NCI-H82 treated with DMSO at 0.1 percent for 48 hours (cell line): ENCODE results near the gene LPAR2.
"Not testable (repeated sequence)": the region's sequence is repeated elsewhere in the genome, so short reads cannot be mapped to it uniquely, and the experiment has no call there.

Experiments used
- DNase-seq: peaks from one replicate; lab custom pipeline; 2025; ENCODE audit not compliant: unreplicated experiment; lab: John Stamatoyannopoulos, UW

The LPAR2 gene

DNA sequence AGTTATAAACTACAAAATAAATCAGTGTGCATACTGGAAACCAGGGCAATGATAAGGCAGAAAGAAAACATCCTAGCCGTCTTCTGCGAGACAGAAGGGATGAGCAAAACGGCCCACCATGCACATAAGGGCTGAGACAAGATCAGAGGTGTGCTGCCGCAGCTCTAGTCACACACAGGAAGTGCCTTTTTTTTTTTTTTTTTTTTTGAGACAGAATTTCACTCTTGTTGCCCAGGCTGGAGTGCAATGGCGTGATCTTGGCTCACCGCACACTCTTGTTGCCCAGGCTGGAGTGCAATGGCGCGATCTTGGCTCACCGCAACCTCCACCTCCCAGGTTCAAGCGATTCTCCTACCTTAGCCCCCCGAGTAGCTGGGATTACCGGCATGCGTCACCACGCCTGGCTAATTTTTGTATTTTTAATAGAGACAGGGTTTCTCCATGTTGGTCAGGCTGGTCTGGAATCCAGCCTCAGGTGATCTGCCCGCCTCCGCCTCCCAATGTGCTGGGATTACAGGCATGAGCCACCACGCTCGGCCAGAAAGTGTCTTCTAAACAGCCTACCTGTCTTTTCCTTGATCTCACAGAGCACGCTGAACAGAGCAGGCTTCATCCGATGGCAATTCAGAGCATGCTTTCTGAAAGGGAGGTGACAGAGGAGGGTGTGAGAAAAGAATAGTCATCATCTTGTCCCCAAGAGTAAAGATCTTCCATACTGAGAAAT is 29.1 kb downstream of the LPAR2 start:
- DNase-seq: not testable (repeated sequence)

DNA sequence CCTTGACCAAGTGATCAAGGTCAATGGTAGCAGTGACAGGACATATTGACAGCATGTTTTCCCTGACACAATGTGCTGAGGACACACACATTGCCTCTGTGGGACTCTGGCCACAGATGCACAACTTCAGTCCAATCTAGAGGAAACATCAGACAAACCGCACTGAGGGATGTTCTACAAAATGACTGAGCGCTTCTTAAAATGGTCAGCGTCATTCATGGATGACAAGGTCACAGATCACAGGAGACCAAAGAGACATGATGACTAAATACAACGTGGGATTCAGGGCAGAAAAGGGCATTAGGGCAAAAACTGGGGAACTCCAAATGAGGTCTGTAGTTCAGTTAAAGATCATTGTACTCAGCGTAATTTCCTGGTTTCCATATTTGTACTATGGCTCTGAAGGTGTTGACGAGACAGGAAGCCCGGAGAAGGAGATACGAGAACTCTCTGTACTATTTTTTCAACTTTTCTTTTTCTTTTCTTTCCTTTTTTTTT is 30.2 kb downstream of the LPAR2 start:
- DNase-seq: no peak

DNA sequence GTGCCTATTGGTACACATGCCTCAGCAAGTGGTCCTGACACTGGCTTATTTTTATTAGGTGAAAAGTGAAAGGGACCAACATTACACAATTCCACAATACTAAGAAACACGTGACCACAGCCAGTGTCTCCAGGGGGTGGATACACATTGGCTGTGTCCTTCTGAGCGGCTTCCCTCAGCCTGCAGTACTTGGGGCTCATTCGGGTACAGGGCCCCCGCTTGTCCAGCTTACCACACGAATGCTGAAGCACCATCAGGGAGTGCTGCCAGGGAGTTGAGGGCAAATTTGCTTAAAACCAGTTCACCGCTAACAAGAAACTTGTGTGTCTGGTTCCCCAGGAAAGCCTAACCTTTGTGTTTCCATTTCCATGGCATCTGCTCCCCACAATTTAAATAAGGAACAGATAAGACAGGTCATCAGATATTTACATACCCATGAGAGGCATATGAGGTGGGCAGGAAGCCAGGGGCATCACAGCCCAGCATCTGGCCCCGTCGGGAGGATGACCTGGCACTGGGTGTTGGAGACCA is 32.8 kb downstream of the LPAR2 start:
- DNase-seq: no peak

DNA sequence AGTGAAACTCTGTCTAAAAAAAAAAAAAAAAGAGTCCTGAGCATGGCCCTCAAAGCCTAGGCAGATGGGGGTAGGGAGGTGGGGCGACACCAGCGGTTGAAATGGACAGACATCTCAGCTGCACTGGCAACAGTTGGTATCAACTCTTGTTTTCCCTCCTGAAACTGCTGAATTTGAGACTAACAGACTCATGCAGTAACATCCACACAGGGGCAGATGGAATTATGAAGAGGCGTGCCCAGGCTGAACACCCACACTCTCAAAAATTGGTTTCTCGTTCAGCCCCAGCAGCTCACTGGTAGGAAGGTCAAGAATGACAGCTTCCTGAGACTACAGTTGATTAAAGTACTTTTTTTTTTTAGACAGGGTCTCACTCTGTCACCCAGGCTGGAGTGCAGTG is 33.6 kb downstream of the LPAR2 start:
- no peak for DNase-seq

DNA sequence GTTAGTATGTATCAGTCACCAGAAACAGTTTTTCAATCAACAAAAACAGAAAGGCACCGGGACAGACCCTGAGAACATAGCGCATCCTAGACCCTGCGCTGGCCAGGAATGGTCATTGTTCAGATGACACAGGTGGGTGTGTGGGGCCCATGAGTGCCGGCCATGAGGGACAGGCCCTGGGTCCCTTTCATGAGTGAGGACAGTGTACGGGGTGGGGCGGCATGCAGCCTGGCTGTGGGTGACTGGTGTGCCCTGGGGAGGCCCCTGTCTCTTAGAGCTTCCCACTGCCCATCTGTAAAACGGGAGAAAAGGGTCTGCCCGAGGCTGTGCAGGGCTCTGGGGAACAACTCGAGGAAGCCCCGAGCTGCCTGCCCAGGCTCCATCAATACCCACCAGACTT is 35.3 kb downstream of the LPAR2 start:
- DNase-seq: no peak

DNA sequence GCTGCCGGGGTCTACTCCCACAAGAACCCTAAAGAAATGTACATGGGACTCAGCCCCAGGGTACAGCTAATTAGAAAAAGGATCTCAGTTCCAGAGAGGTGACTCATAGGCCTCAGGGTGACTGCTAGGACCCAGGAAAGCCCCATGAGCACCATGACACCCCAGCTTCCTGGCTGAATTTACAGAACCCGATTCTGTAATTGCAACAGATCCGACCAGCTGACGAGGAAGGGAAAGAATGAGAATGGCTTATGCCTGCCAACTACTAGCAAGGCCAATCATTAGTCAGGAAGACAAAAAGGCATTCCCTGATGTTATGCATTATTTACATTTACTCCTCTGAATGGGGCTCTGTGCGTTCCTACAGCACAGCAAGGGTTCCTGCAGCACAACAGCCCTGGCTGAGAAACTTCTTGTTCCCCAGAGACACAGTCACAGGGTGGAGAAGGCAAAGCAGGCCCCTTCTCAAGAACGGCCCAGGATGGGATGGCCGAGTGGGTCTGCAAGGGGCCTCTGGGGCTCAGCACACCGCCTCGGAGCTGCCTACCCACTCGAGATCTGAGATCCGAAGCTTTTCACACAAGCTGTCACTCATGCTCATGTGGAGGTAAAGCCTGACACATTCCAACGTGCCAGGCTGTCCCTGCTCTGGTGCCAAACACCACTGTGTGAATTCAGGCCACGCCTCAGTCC is 36.7 kb downstream of the LPAR2 start:
- DNase-seq: no peak

DNA sequence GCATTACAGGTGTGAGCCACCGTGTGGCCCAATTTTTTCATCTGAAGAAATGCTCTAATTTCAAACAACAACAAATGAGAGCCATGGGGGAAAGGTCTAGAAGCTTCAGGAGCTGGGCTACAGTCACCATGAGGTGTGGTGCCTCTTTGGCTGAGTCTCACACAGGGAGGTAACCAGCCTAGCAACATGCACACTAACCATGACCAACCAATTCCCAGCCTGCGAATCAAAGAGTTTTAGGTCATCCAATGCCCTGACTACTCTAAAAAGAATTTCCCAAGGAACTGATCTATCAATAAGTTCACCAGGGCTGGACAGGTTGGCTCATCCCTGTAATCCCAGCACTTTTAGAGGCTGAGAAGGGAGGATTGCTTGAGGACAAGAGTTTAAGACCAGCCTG is 39.5 kb downstream of the LPAR2 start:
- DNase-seq: no peak

DNA sequence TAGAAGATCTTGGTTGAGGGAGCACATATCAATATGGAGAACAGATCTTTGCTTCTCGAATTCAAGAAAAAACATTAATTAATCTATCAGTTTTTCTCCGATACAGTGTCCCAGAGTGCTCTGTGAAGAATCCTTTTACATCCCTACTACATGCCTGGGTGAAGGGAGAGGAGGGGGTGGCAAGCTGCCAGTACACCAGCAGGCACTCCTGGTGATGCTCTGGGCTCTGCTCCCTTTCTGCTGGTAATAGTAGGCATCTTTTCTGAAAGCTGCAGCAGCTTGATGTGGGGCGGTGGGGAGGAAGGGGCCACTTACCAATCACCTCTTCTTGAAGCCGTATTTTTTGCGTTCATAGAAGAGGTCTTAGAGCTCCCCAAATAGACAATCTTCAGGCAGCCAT is 40.2 kb downstream of the LPAR2 start:
- no peak for DNase-seq

DNA sequence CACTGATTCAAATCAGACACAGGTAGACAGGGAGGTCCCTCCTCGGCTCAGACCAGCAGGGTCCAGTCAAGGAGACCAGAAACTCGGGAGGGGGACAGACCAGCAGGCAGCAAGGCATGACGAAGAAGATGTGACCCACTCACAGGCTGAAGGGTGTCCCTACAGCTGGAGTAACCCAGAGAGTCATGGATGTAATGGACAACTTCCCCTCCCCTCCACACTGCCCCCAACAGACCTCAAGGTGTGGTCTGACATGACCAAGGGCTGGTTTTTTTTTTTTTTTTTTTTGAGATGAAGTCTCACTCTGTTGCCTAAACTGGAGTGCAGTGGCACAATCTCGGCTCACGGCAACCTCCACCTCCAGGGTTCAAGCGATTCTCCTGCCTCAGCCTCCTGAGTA is 43.7 kb downstream of the LPAR2 start:
- DNase-seq: no peak

DNA sequence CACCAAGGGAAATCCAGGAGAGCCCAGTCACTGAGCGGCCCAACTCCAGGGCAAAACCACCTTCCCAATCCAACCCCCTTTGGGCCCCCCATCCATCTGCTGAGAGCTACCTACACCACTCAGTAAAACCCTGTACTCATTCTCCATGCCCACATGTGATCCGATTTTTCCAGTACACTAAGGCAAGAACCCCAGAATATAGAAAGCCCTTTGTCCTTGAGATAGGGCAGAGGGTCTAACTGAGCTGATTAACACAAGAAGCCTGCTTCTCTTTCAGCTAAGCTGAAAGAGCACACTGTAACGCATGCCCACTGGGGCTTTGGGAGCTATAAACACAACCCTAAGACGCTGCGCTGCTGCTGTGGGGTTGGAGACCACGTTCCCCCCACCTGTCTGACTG is 45.5 kb downstream of the LPAR2 start:
- DNase-seq: no peak

DNA sequence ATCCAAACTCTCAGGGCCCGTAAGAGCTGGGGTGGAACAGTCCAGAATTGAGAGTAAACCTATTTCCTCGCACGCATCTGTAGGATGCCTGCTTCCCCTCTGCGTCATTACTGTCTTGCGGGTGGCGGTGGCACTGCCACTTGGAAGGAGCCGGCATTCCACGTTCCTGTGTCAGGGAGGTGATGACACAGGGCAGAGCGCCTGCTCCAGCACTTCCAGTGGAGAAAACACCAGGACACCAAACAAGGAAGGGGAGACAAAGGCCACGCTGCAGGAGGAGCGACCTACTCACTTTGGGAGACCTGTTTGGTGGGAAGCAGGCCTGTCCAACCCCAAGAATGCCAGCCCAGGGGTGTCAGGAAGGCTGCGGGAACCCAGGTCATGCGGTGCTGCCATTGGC is 46.6 kb downstream of the LPAR2 start:
- no peak for DNase-seq

DNA sequence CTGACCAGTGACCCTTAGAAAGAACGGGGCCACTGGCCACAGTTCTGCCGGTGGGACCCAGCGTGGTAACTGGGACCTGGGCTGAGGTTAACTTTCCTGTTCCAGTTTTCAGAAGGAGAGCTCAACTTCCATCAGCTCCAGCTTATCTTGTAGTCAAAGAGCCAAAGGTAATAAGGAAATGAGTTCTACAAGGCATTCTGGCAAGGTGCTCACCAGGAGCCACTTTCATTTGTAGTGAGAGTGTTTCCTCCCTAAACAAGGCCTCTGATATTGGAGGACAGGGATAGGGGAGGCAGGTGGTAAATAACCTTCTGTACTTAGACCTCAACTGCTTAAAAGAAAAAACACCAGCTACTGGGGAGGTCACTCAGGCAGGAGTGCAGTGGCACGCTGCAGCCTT is 47.6 kb downstream of the LPAR2 start:
- no peak for DNase-seq

DNA sequence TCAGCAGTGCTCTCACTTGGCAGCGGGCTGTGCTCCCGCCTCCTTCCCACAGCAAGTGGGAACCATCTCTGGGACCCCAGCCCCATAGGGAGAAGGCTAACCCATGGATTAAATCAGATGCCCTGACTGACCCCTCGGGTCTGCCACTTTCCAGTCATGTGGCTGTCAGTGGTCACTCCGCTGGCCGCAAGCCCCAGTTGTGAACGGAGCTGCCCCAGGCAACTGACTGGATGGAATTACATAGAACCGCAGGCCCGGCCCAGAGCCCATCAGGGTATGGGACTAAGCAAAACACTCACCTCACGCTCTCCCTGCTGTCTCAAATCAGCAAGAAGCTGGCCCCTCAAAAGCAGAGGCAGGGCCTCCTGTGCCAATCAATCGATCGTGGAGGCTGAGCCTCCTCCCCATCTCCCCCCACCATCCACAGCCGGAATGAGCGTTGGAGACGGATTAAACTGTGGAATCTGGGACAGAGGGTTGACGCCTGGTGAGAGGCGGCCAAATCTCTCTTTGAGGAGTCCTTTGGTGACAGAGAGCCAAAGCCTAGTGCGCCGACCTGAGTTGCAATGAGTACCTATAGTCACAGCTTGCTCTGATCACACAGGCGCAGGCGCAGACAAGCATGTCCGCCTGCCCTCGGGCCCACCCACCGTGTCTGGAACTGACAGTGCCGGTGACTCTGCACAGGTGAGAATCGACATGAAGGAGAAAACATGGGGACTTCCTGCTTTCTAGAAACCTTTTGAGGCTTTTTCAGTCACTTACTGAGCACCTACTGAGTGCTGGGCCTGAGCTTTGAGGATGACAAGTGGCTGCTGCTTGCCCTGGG is 48.3 kb downstream of the LPAR2 start:
- DNase-seq: no peak

DNA sequence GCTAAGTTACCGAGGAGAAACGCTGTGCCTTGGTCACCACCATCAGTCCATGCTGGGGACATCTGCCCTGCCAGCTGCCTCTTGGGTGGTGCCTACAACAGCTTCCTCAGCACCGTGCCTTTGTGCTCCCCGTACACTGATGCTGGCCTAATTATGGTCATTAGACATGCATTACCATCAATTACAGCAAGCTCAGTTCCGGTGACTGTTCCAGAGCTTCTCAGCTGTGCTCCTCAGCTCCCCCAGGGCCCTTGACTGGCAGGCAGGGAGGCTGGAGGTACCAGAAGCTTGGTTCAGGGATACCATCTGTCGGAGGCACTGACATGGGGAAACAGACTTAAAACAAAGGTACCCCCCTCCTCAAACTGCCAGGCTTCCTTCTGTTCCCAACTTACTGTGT is 49.8 kb downstream of the LPAR2 start:
- DNase-seq: peak; percentile 73

DNA sequence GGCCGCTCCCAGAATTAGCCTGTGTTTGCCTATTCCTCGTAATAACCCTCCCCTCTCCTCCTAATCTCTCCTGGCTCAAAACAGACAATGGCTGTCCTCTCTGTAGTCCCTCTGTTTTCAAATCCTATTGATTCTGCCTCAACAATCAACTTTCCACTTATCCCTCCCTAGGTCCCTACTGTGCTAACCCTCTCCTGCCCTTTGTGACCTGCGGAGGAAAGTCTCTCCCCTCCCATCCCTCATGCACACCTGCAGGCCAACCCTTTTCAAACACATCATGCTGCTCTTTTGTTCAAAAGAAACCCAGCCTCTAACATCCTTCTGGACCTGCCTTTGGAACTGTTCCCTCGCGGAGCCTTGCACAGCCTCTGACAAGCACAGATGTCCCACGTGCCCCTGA is 52.6 kb downstream of the LPAR2 start:
- no peak for DNase-seq
